ENCODE data around the gene EIF5.

- TF ChIP-seq, protein P1, sequence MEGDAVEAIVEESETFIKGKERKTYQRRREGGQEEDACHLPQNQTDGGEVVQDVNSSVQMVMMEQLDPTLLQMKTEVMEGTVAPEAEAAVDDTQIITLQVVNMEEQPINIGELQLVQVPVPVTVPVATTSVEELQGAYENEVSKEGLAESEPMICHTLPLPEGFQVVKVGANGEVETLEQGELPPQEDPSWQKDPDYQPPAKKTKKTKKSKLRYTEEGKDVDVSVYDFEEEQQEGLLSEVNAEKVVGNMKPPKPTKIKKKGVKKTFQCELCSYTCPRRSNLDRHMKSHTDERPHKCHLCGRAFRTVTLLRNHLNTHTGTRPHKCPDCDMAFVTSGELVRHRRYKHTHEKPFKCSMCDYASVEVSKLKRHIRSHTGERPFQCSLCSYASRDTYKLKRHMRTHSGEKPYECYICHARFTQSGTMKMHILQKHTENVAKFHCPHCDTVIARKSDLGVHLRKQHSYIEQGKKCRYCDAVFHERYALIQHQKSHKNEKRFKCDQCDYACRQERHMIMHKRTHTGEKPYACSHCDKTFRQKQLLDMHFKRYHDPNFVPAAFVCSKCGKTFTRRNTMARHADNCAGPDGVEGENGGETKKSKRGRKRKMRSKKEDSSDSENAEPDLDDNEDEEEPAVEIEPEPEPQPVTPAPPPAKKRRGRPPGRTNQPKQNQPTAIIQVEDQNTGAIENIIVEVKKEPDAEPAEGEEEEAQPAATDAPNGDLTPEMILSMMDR (IDR thresholded peaks at IDR 0.05 in 2 of 3, conservative IDR thresholded peaks at IDR 0.05 in 1 of 3; ENCODE audit: borderline replicate concordance in 1 of 3, insufficient read depth in 1 of 3, low read depth in 2 of 3, low read length in 2 of 3), result no peak
- TF ChIP-seq CBX3 (IDR thresholded peaks at IDR 0.05; ENCODE audit: low read depth) (no peak), ELF1 (IDR thresholded peaks at IDR 0.05; ENCODE audit: borderline replicate concordance, low read depth) (no peak), FOSL1 (IDR thresholded peaks at IDR 0.05; ENCODE audit: low read depth) (no peak), EZH2 (IDR thresholded peaks at IDR 0.05) (no peak), TCF7L2 (IDR thresholded peaks at IDR 0.05; ENCODE audit: borderline replicate concordance, extremely low read depth, insufficient read depth, insufficient read length) (no peak), POLR2A (IDR thresholded peaks at IDR 0.05; ENCODE audit: borderline replicate concordance, extremely low read depth, insufficient read depth, insufficient read length) (no peak), ZBTB33 (IDR thresholded peaks at IDR 0.05; ENCODE audit: extremely low read depth, insufficient replicate concordance, low read length) (no peak), SRF (IDR thresholded peaks at IDR 0.05; ENCODE audit: low read depth) (no peak)
- TF ChIP-seq, protein P2, sequence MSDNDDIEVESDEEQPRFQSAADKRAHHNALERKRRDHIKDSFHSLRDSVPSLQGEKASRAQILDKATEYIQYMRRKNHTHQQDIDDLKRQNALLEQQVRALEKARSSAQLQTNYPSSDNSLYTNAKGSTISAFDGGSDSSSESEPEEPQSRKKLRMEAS (IDR thresholded peaks at IDR 0.05), result no peak
Measured at GRCh38 chr14:103353362-103353761, 19.3 kb downstream of the EIF5 start.

Data from HCT116 (cell line).